ENCODE data around the gene SLC25A33. TPM values are rescaled to one million over a fixed set of nuclear protein-coding genes. Genes with fewer than 3 reads are reported as not detected.
"Not testable (repeated sequence)": the region's sequence is repeated elsewhere in the genome, so short reads cannot be mapped to it uniquely, and the experiment has no call there.

The SLC25A33 gene
- total RNA-seq = 1 to 10 TPM; 5.9 to 7.0 TPM

GRCh38 chr1:9539165-9539828, at the start of gene SLC25A33:
Gene SLC25A33, plus strand, starts transcription at chr1:9539465. Its CDS starts 227 bp downstream, at chr1:9539692.
- H3K27me3 Mint-ChIP-seq (ENCODE audit: low read depth) = no peaks in the 10 kb centered on the region
- DNase-seq (peak; percentile 98 to 100), ATAC-seq (replicated peaks in 1 of 2) (peak; percentile 97 to 98)
- peaks cover 42% of the 10 kb centered on the region for H3K4me1 Mint-ChIP-seq (ENCODE audit: low read depth)
- peaks cover 3% of the 10 kb centered on the region in 2 donors for H3K36me3 Mint-ChIP-seq (ENCODE audit: insufficient read depth in 2 of 2)
- peak within 1 kb of the TSS; percentile 82 for H3K27ac Mint-ChIP-seq
- H3K4me3 Mint-ChIP-seq = peak within 1 kb of the TSS; percentile 90 to 97
- H3K9me3 Mint-ChIP-seq = no peaks in the 10 kb centered on the region

GRCh38 chr1:9490605-9491339, 48.5 kb upstream of the SLC25A33 start:
- ATAC-seq (replicated peaks in 1 of 2) (peak; percentile 71 to 83), DNase-seq (peak; percentile 87 to 90)
- Mint-ChIP-seq H3K27ac (no peak overlapping the region), H3K9me3 (no peaks in the 10 kb centered on the region), H3K4me1 (ENCODE audit: low read depth) (peaks cover 8% of the 10 kb centered on the region), H3K27me3 (ENCODE audit: low read depth) (peaks cover 1% of the 10 kb centered on the region), H3K4me3 (no peak overlapping the region), H3K36me3 (ENCODE audit: insufficient read depth in 2 of 2) (no peaks in the 10 kb centered on the region)

GRCh38 chr1:9493326-9493725, 45.9 kb upstream of the SLC25A33 start:
- Mint-ChIP-seq H3K9me3 (no peaks in the 10 kb centered on the region), H3K36me3 (ENCODE audit: insufficient read depth in 2 of 2) (no peaks in the 10 kb centered on the region), H3K4me1 (ENCODE audit: low read depth) (peaks cover 8% of the 10 kb centered on the region), H3K27me3 (ENCODE audit: low read depth) (peaks cover 8% of the 10 kb centered on the region), H3K27ac (no peak overlapping the region), H3K4me3 (no peak overlapping the region)
- ATAC-seq (replicated peaks in 1 of 2) (no peak), DNase-seq (no peak)

- peak; percentile 84 to 92 for ATAC-seq (replicated peaks in 1 of 2)
- Mint-ChIP-seq H3K4me3 (peak overlapping the region; percentile 73 to 85), H3K9me3 (no peaks in the 10 kb centered on the region), H3K36me3 (ENCODE audit: insufficient read depth in 2 of 2) (no peaks in the 10 kb centered on the region), H3K27me3 (ENCODE audit: low read depth) (peaks cover 14% of the 10 kb centered on the region), H3K27ac (no peak overlapping the region), H3K4me1 (ENCODE audit: low read depth) (peaks cover 8% of the 10 kb centered on the region)
- peak; percentile 68 to 84 for DNase-seq
Measured at GRCh38 chr1:9494936-9495758, 44.1 kb upstream of the SLC25A33 start.

- Mint-ChIP-seq H3K27ac (no peak overlapping the region), H3K9me3 (no peaks in the 10 kb centered on the region), H3K36me3 (ENCODE audit: insufficient read depth in 2 of 2) (no peaks in the 10 kb centered on the region), H3K27me3 (ENCODE audit: low read depth) (peaks cover 14% of the 10 kb centered on the region), H3K4me1 (ENCODE audit: low read depth) (peaks cover 8% of the 10 kb centered on the region), H3K4me3 (peak overlapping the region; percentile 73 to 85)
- DNase-seq (no peak), ATAC-seq (replicated peaks in 1 of 2) (no peak)
Measured at GRCh38 chr1:9495854-9496374, 43.4 kb upstream of the SLC25A33 start.

- H3K9me3 Mint-ChIP-seq = no peaks in the 10 kb centered on the region
- ATAC-seq (replicated peaks in 1 of 2) = no peak
- no peaks in the 10 kb centered on the region for H3K36me3 Mint-ChIP-seq (ENCODE audit: insufficient read depth in 2 of 2)
- peaks cover 10% of the 10 kb centered on the region for H3K27me3 Mint-ChIP-seq (ENCODE audit: low read depth)
- no peak overlapping the region for H3K27ac Mint-ChIP-seq
- no peak overlapping the region for H3K4me3 Mint-ChIP-seq
- H3K4me1 Mint-ChIP-seq (ENCODE audit: low read depth) = no peaks in the 10 kb centered on the region
- DNase-seq = no peak
Measured at GRCh38 chr1:9500756-9501754, 38.2 kb upstream of the SLC25A33 start.

- Mint-ChIP-seq H3K27ac (no peak overlapping the region), H3K4me1 (ENCODE audit: low read depth) (no peaks in the 10 kb centered on the region), H3K4me3 (no peak overlapping the region), H3K27me3 (ENCODE audit: low read depth) (peaks cover 5% of the 10 kb centered on the region), H3K9me3 (no peaks in the 10 kb centered on the region), H3K36me3 (ENCODE audit: insufficient read depth in 2 of 2) (no peaks in the 10 kb centered on the region)
- DNase-seq (no peak), ATAC-seq (replicated peaks in 1 of 2) (no peak)
Measured at GRCh38 chr1:9503001-9503675, 36.1 kb upstream of the SLC25A33 start.

- DNase-seq = no peak
- H3K4me1 Mint-ChIP-seq (ENCODE audit: low read depth) = no peaks in the 10 kb centered on the region
- H3K27me3 Mint-ChIP-seq (ENCODE audit: low read depth) = no peaks in the 10 kb centered on the region
- no peaks in the 10 kb centered on the region for H3K36me3 Mint-ChIP-seq (ENCODE audit: insufficient read depth in 2 of 2)
- no peak for ATAC-seq (replicated peaks in 1 of 2)
- no peak overlapping the region for H3K27ac Mint-ChIP-seq
- H3K4me3 Mint-ChIP-seq = no peak overlapping the region
- H3K9me3 Mint-ChIP-seq = no peaks in the 10 kb centered on the region
Measured at GRCh38 chr1:9505143-9505542, 34.1 kb upstream of the SLC25A33 start.

GRCh38 chr1:9506901-9507300, 32.4 kb upstream of the SLC25A33 start:
- DNase-seq = no peak
- Mint-ChIP-seq H3K27ac (no peak overlapping the region), H3K4me3 (no peak overlapping the region), H3K4me1 (ENCODE audit: low read depth) (no peaks in the 10 kb centered on the region), H3K27me3 (ENCODE audit: low read depth) (no peaks in the 10 kb centered on the region), H3K36me3 (ENCODE audit: insufficient read depth in 2 of 2) (no peaks in the 10 kb centered on the region), H3K9me3 (no peaks in the 10 kb centered on the region)
- no peak for ATAC-seq (replicated peaks in 1 of 2)

GRCh38 chr1:9510130-9510529, 29.1 kb upstream of the SLC25A33 start:
- no peaks in the 10 kb centered on the region for H3K27me3 Mint-ChIP-seq (ENCODE audit: low read depth)
- no peaks in the 10 kb centered on the region for H3K36me3 Mint-ChIP-seq (ENCODE audit: insufficient read depth in 2 of 2)
- DNase-seq (no peak), ATAC-seq (replicated peaks in 1 of 2) (no peak)
- H3K4me1 Mint-ChIP-seq (ENCODE audit: low read depth) = no peaks in the 10 kb centered on the region
- no peak overlapping the region for H3K4me3 Mint-ChIP-seq
- H3K27ac Mint-ChIP-seq = no peak overlapping the region
- no peaks in the 10 kb centered on the region for H3K9me3 Mint-ChIP-seq

- not testable (repeated sequence) for ATAC-seq (replicated peaks in 1 of 2); H3K4me3 Mint-ChIP-seq; H3K27me3 Mint-ChIP-seq (ENCODE audit: low read depth); DNase-seq; H3K4me1 Mint-ChIP-seq (ENCODE audit: low read depth); H3K36me3 Mint-ChIP-seq (ENCODE audit: insufficient read depth in 2 of 2); H3K27ac Mint-ChIP-seq; H3K9me3 Mint-ChIP-seq
Measured at GRCh38 chr1:9515550-9515949, 23.7 kb upstream of the SLC25A33 start.
